ENCODE data around the gene KLHL10.
A peak's percentile ranks its signal among the peaks of the same experiment; 100 is the strongest.
"Not testable (repeated sequence)": the region's sequence is repeated elsewhere in the genome, so short reads cannot be mapped to it uniquely, and the experiment has no call there.

The KLHL10 gene

DNA sequence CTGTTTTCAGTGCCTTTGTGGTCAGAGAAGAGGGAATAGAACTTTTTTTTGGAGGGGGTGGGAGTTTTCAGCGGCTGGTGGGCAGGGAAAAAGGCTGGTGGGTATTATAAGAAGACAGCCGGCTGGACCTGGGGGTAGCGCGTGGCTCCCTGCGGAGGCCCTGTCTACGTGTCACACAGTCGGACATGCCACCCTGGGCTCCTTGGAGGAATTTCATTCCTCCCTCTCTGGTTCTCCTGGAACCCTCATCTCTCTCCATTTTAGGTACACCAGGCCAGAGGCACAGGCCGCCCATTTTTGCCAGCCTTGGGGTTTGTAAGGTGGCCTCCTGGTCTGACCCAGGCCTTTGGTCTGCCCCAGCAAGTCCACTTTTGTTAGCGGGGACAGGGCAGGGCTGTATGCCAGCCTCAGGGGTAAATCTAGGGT is 23.9 kb upstream of the KLHL10 start:
- DNase-seq: no peak

DNA sequence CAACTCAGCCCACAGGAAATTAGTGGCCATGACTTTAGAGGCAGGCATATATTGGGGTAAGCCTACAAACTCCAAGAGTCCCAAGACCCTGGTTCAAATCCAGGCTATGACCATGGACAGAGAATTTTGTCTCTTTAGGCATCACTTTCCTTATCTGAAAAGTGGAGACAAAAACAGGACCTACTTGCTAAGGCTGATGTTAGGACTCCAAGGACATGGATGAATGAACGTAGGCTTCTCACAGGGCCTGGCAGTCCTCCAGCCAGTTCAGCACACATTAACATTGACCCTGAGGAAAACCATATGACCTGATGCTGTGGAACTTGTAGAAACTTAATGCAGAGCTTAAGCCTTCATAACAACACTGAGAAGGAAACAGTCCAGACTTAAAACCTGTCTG is 23.4 kb upstream of the KLHL10 start:
- DNase-seq: no peak

DNA sequence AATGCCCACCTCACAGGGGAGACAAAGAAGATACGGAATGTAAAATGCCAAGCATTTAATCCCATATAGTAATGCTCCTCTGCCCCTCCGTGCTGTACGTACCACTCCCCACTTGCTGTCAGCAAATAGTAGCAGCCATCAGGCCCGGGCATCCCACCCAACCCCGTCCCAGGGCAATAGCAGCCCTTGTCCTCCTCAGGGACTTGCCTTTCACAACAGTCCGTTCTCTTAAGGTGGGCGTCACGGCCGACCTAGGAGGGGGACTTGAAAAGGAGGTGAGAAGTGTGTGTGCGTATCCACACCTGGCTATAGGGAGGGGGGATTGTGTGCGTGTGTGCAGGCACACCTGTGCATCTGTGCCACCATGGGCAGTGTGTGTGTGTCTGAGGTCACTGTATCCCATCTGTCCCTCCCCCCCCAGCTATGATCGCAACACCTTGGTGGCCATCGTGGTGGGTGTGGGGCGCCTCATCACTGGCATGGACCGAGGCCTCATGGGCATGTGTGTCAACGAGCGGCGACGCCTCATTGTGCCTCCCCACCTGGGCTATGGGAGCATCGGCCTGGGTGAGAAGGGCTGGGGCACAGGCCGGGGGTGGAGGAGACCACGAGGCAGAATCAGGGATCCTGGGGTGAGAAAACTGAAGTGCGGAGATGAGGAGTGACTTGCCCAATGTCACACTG is 20.8 kb upstream of the KLHL10 start:
- no peak for DNase-seq

DNA sequence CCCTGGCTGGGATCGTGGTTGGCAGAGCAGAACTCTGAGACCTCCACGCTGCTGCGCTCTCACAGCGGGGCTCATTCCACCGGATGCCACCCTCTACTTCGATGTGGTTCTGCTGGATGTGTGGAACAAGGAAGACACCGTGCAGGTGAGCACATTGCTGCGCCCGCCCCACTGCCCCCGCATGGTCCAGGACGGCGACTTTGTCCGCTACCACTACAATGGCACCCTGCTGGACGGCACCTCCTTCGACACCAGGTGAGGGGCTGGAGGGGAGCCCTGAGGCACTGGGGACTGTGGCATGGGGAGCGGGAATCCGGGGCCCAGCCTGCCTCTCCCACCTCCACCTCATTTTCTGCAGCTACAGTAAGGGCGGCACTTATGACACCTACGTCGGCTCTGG is 19.6 kb upstream of the KLHL10 start:
- DNase-seq: no peak

DNA sequence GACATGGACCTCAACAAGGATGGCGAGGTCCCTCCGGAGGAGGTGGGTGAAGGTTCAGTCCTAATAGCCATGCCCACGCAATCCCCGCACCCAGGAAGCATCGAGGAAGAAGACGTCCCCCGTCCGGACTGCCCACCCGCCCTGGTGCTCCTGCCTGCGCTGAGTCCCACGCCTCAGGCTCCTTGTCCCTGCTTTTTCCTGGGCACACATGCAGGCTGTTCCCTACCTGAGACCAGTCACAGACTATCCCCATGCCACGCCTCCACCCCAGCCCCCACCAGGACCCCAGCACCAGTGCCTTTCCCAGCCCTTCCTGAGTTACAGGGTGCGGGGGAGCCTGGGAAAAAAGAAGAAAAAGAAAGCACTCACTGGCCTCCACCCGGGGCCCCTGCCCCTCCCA is 15.8 kb upstream of the KLHL10 start:
- DNase-seq: no peak

DNA sequence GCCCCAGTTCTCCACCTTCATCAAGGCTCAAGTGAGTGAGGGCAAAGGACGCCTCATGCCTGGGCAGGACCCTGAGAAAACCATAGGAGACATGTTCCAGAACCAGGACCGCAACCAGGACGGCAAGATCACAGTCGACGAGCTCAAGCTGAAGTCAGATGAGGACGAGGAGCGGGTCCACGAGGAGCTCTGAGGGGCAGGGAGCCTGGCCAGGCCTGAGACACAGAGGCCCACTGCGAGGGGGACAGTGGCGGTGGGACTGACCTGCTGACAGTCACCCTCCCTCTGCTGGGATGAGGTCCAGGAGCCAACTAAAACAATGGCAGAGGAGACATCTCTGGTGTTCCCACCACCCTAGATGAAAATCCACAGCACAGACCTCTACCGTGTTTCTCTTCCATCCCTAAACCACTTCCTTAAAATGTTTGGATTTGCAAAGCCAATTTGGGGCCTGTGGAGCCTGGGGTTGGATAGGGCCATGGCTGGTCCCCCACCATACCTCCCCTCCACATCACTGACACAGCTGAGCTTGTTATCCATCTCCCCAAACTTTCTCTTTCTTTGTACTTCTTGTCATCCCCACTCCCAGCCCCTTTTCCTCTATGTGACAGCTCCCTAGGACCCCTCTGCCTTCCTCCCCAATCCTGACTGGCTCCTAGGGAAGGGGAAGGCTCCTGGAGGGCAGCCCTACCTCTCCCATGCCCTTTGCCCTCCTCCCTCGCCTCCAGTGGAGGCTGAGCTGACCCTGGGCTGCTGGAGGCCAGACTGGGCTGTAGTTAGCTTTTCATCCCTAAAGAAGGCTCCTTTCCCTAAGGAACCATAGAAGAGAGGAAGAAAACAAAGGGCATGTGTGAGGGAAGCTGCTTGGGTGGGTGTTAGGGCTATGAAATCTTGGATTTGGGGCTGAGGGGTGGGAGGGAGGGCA is 15.1 kb upstream of the KLHL10 start:
- DNase-seq: no peak

DNA sequence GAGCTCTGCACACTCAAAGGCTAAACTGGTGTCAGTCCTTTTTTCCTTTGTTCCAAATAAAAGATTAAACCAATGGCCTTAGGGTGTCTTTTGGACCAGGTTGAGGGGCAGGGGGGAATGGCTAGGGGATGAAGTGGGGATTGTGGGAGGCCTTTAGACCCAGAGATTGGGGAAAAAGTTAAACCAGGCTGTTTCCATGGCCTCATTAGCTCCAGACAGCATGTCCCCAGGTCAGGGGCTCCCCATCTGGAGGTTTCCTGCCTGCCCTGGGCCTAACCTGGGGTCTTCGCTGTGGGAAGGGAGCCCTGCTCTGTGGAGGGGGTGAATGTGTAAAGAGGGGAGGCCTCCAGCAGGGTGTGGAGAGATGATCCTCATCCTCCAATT is 14.5 kb upstream of the KLHL10 start:
- DNase-seq: no peak

DNA sequence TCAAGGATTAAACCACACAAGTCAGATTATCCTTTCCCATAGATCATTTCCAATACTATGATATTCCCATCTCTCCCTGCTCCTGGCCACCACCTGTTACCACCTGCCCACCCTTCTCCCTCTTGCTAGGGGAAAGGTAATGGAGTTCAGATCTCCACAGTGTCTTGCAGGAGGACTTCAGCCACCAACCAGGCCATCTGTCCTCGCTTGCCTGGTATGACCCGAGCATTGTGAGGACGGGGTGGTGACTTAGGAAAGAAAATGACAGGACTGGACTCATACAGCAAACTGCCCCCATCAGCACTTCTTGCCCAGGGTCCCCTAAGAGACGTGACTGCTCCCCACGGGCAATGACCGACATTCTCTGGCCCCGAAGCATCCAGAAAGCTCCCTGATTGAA is 14.0 kb upstream of the KLHL10 start:
- no peak for DNase-seq

DNA sequence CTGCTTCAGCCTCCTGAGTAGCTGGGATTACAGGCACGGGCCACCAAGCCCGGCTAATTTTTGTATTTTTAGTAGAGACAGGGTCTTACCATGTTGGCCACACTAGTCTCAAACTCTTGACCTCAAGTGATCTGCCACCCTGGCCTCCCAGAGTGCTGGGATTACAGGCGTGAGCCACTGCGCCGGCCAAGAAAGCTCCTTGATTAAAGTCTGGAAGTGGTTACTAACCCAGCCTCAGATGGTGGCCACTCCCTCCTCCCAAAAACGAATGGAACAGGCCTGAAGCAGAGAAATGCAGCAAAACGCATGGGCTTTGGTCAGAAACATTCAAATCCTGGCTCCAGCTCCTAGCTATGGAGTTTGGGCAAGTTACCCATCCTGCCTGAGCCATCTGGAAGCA is 13.5 kb upstream of the KLHL10 start:
- no peak for DNase-seq

DNA sequence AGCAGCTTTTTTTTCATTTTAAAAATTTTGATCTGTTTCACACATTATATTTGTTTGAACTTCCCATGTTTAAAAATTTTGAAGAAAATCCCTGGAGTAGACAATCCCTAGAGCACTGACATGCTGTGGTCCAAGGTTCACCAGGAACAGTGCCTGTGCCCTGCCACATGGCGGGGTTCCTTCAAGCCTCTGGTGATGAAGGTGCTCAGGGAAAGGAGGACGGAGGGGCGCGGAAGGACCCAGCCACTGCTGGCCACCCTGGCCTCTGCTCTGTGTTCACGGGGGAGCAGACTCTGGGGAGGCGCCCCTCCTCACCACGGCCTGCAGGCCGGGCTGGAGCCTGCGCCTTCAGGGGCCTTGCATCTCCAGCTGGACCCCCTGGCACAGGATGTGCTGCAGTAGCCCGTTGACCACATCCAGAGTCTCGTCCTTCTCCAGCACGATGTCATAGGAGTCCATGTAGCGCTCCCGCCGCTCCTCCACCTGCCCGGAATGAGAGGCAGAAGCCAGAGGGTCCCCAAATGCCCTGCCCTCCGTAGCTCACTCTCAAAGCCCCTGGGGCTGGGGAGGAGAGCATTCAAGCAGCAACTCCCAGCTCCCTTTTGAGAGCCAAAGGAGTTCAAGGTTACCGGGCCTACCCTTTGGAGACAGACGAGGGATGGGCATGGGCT is 12.3 kb upstream of the KLHL10 start:
- DNase-seq: no peak

DNA sequence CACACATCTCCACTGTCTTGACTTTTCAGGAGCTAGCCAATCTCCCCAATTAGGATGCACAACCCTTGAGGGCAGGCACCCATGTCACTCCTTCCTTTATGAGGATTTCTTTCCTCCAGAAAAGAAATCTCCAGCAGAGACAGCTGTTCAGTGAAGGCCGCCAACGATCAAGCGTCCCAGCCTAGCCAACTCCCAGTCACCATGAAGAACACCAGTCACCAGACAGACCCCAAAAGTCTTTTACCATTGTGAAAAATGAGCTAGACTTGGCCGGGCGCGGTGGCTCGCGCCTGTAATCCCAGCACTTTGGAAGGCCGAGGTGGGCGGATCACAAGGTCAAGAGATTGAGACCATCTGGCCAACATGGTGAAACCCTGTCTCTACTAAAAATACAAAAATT is 7.7 kb upstream of the KLHL10 start:
- DNase-seq: not testable (repeated sequence)

DNA sequence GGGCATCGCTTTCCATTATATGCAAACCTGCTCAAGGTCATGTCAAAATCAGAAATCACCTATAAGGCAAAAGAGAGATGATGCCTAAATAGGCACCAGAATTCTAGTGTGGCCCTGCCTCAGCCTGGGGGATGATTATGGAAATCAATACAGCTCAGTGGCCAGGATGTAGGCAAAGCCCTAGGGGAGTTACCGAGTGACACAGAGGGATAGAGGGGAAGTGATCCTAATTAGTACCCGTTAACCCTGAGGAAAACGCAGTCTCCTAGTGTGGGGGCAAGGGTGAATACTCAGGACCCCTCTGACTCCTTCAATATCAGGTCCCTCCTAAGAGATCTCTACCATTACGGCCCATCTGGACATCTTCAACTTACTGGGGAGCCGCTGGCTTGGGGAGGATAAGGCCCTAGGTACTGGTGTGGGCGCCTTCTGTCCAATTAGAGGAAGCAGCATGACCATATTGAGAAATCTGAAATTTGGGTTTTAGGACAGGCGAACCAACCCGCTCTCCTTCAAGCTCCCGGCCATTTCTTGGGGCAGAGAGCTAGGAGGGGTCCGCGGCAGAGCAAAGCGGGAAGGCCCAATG is 2.3 kb upstream of the KLHL10 start:
- no peak for DNase-seq

DNA sequence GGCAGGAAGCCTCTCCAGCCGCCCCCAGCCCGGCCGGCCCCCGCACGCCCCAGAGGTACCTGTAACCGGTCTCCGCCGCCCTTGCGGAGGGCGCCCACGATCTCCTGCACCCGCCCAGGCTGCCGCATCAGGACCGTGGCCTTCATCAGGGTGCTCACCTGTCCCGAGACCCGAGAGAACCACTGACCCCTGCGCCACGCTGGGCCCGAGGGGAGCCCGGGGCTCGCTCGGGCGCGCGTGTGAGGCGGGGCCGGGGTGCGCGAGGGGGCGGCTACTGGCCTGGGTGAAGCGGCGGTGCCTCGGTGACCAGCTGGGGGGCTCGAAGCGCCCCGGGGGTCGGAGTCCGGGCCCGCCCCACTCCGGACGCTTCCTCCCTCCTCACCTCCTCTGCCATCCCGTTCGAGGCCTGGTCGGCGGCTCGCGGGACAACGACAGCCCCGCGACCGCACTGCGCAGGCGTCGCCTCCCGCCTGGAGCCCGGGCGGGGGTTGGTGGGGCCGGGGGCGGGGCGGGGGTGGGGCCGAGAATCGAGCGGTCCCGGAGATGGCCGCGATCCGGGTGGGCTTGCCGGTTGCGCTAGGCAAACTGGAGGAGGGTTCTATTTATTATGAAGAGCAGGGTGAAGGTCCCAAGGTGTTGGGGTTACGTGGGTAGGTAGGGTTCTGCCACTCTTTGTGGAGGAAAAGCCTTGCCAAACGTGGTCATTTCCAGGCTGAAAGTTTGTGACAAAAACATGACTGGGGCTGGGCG is 1.6 kb upstream of the KLHL10 start, which contains the start of gene NT5C3B:
Gene NT5C3B, minus strand, starts transcription at position 433 of the 750 bp plus-strand sequence. Its CDS starts 39 bp downstream, at position 394.
- DNase-seq: peak; percentile 65

DNA sequence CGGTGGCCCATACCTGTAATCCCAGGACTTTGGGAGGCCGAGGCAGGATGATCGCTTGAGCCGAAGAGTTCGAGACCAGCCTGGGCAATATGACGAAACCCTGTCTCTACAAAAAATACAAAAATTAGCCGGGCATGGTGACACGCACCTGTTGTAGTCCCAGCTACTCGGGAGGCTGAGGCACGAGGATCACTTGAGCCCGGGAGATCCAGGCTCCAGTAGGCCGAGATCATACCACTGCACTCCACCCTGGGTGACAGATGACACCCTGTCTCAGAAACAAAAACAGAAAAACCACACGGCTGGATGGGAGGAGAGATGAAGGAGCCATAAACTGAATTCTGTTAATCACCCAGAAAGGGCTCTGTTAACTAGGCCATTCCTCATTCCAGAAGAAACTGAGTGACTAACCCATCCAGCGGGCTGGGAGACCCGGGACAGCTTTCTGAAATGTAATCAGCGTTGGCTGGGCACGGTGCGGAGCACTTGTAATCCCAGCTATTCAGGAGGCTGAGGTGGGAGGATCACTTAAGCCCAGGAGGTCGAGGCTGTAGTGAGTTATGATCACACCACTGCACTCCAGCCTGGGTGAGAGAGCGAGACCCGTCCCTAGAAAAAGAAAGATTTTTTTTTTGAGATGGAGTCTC is 952 bp upstream of the KLHL10 start:
- DNase-seq: no peak

DNA sequence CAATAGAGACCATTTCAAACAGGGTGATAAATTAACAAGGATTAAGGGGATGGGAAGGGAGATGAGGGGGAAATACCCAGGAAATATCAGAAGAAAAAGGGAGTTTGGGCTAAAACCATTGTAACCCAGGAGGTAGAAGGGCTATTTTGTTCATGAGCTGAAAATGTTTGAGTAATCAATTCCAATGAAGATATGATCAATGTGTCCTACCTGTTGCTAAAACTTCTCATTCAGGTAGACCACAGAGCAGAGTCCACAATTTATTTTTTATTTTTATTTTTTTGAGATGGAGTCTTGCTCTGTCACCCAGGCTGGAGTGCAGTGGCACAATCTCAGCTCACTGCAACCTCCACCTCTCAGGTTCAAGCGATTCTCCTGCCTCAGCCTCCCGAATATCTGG is 1.8 kb downstream of the KLHL10 start:
- DNase-seq: not testable (repeated sequence)

DNA sequence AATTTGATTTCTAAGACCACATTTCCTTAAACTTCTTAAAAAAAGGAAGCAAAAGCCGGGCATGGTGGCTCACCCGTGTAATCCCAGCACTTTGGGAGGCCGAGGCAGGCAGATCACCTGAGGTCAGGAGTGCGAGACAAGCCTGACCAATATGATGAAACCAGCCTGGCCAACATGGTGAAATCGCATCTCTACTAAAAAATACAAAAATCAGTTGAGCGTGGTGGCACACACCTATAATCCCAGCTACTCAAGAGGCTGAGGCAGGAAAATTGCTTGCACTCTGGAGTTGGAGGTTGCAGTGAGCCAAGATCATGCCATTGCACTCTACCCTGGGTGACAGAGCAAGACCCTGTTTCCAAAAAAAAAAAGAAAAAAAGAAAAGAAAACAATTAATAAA is 3.2 kb downstream of the KLHL10 start:
- not testable (repeated sequence) for DNase-seq

DNA sequence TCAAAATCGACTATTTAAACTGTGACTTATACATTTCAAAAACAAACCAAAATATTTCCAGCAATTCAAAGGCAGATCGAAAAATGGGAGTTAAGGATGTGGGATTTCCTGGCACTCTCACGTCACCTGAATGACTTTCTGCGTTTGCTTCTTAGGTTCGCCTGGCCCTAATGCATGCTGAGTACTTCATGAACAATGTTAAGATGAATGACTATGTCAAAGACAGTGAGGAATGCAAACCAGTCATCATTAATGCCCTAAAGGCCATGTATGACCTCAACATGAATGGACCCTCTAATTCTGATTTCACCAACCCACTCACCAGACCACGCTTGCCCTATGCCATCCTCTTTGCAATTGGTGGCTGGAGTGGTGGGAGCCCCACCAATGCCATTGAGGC is 7.3 kb downstream of the KLHL10 start:
- DNase-seq: no peak

DNA sequence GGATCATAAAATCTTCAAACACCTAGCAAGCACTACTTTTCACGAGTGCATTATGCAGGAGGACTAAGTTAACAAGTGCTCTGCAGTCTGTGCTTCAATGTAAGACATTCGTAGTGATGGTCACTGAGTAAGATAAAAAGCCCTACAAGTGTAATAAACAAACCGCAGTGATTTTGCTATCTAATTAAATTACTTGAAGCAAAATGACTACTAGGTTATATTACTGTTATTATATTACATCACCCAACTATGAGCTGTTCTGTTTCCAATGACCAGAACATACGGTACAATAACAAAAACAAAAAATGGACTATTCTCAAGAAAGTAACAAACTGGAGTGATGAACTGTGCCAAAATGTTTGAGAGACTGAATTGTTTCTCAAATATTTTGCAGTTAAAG is 11.2 kb downstream of the KLHL10 start:
- no peak for DNase-seq

DNA sequence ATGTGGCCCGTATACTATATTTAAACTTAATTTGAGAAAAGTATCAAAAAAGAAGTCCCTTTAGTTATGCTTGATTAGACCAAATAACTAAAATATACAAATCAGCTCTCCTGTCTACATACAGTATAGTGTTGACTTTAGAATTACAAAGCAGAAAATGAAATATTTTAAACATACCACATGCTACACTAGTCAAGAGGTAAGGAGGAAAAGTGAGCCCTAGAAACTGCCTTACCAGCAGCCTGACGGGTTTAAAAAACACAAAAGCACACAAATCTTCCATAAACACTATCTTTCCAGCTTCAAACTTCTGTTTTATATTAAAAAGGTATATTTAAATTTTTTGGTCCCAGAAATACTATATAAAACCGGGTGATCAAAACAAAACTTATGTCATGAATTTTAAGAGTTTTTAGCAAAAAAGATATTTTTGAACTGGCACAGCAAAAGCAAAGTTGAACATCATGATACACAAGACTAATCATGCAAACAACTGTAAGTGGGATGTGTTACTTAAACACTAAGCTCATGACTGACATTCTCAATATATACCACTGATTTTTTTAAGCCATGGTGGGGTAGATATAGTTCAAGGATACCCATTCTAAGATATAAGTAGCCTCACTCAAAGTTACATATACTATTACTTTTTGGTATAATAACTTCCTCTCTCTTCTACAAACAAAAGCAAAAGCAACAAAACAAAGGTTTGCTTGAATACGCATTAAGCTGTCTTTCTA is 11.8 kb downstream of the KLHL10 start:
- no peak for DNase-seq

DNA sequence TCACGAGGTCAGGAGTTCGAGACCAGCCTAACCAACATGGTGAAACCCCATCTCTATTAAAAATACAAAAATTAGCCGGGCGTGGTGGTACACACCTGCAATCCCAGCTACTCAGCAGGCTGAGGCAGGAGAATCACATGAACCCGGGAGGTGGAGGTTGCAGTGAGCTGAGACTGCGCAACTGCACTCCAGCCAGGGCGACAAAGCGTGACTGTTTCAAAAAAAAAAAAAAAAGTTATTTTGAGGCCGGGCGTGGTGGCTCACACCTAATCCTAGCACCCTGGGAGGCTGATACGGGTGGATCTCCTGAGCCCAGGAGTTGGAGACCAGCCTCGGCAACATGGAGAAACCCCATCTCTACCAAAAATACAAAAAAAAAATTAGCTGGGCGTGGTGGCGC is 13.8 kb downstream of the KLHL10 start:
- DNase-seq: not testable (repeated sequence)

DNA sequence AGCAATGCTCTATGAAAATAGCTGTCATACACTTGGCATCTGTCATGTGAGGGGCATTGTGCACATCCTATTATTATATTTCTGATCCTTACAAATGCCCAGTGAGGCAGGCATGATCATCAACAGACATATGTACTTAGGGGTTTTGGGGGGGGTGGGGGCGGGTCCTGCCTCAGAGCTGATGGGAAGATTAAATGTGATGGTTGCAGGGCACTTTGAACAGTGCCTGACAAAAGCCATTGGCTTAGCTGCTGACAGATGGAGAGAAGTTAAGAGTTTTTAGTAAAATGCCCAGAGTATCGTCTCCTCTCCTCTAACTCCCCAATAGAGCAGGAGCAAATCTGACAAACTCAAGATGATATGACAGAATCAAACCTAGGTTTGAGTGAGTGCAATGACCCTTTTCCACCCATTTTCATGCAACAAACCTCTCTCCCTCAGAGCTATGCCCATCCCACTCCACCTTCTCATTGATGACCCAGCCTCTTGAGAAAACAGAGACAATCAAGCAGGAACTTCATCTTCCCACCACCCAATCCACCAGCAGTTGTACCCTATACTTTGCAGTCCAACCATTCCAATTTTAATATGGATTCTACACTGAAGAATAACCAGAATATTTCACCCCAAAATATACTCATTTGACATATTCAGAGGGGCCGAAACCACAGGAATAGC is 22.8 kb downstream of the KLHL10 start:
- no peak for DNase-seq
